Epithelial cell of proximal tubule (primary cell): Measurements from ENCODE around the gene SBF1. TPM values are rescaled to one million over a fixed set of nuclear protein-coding genes. Genes with fewer than 3 reads are reported as not detected.

Experiments used
- DNase-seq: peaks from one replicate; pipeline ENCODE4 v3.0.0-alpha.2; 2011; ENCODE audit warnings: low read depth
- H3K4me3 ChIP-seq: 2 replicates; pipeline ENCODE4 v1.5.1; 2011; ENCODE audit warnings: low read depth, mild to moderate bottlenecking, low read length
- total RNA-seq: library from RNA; depleted of rRNA; stranded (reverse); fragments of >200 nt; gene quantifications from 2 replicates; pipeline ENCODE4 v1.2.3, GENCODE V29; 2015
- TF ChIP-seq, protein P1 (sequence below): conservative IDR thresholded peaks from 2 replicates; pipeline ENCODE4 v1.5.1; 2012; ENCODE audit warnings: low read depth, mild to moderate bottlenecking, low read length

SBF1 gene, protein sequence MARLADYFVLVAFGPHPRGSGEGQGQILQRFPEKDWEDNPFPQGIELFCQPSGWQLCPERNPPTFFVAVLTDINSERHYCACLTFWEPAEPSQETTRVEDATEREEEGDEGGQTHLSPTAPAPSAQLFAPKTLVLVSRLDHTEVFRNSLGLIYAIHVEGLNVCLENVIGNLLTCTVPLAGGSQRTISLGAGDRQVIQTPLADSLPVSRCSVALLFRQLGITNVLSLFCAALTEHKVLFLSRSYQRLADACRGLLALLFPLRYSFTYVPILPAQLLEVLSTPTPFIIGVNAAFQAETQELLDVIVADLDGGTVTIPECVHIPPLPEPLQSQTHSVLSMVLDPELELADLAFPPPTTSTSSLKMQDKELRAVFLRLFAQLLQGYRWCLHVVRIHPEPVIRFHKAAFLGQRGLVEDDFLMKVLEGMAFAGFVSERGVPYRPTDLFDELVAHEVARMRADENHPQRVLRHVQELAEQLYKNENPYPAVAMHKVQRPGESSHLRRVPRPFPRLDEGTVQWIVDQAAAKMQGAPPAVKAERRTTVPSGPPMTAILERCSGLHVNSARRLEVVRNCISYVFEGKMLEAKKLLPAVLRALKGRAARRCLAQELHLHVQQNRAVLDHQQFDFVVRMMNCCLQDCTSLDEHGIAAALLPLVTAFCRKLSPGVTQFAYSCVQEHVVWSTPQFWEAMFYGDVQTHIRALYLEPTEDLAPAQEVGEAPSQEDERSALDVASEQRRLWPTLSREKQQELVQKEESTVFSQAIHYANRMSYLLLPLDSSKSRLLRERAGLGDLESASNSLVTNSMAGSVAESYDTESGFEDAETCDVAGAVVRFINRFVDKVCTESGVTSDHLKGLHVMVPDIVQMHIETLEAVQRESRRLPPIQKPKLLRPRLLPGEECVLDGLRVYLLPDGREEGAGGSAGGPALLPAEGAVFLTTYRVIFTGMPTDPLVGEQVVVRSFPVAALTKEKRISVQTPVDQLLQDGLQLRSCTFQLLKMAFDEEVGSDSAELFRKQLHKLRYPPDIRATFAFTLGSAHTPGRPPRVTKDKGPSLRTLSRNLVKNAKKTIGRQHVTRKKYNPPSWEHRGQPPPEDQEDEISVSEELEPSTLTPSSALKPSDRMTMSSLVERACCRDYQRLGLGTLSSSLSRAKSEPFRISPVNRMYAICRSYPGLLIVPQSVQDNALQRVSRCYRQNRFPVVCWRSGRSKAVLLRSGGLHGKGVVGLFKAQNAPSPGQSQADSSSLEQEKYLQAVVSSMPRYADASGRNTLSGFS (N-terminal part only)
- 56.6 and 59.0 TPM in 2 replicates for total RNA-seq

DNA sequence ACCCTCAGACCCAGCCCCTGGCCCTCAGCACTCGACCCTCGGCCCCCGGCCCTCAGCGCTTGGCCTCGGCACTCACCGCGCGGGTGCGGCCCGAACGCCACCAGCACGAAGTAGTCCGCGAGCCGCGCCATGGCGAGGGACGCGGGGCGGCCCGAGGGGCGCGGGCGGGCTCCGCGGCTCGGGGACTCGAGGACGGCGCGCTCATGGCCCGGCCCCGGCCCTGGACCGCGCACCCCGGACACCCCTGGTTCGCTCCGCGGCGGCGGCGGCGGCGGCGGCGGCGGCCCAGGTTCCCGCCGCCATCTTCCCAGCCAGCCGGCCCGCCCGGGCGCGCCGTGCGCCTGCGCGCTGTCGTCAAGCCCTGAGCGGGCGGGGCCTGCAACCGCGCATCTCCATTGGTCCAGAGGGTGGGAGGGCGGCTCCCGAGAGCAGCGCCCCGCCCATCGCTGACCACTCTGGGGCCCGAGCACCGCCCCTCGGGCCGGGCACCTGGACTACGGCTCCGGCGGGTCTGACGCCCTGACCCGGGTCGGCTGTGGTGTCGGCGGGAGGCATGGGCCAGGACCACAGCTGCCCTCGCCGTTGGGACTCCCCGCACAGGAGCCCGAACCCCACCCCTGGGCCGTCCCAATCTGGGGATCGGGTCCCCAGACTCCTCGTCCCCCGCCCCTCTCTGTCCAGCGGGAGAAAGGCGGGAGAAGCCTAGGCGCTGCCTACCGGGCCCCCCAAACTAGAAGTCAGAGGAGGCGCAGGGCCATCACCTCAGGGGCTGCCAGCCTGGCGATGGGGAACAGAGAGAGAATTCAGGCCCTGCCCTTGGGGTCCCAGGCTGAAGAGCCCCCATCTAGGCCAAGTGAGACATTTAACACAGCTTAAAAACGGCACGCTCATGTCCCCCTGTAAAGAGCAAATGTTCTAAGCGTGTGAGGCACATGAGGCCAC, at the start of gene SBF1:
TSS of gene SBF1 (minus strand) at position 326 of the 942 bp plus-strand sequence. CDS start at position 131, 195 bp downstream.
- H3K4me3 ChIP-seq = peak within 1 kb of the TSS; percentile 79
- no peak for DNase-seq
- TF ChIP-seq, protein P1, sequence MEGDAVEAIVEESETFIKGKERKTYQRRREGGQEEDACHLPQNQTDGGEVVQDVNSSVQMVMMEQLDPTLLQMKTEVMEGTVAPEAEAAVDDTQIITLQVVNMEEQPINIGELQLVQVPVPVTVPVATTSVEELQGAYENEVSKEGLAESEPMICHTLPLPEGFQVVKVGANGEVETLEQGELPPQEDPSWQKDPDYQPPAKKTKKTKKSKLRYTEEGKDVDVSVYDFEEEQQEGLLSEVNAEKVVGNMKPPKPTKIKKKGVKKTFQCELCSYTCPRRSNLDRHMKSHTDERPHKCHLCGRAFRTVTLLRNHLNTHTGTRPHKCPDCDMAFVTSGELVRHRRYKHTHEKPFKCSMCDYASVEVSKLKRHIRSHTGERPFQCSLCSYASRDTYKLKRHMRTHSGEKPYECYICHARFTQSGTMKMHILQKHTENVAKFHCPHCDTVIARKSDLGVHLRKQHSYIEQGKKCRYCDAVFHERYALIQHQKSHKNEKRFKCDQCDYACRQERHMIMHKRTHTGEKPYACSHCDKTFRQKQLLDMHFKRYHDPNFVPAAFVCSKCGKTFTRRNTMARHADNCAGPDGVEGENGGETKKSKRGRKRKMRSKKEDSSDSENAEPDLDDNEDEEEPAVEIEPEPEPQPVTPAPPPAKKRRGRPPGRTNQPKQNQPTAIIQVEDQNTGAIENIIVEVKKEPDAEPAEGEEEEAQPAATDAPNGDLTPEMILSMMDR = no peak

DNA sequence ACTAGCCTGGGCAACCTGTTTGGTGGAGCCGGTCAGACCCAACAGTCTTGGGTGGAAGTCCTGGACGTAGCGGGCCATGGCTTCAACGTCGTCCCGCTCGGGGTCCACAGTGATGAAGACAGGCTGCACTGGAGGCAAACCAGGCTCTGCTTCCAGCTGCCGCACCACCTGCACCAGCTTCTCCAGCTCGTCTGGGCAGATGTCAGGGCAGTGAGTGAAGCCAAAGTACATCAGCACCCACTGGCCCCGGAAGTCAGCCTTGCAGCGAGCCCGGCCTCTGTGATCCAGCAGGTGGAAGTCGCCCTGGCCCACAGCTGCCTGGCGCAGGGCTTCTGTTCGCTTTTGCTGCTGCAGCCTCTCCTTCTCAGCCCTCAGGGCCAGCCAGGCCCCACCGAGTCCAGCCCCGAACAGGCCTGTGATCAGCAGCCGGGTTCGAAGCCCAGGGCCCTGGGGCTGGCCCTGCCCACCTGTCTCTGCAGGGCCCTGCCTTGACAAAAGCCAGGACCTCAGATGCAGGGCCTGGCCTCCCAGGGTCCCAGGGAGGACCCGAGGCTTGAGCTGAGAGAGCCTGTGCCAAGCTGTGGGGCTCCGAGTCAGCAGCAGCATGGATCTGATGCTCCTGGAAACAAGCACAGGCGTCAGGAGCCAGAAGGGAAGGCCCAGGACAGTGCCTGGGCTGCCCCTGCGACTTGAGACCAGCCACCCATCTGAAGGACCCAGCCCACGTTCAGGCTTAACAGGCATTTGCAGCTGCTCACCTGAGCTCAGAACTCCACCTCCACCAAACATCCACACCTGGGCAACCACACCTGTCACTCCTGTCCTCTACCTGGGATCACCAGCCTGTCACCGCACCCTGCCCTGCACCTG, 49.2 kb upstream of the SBF1 start:
- TF ChIP-seq, protein P1 = no peak
- DNase-seq = no peak
- peak overlapping the region; percentile 73 for H3K4me3 ChIP-seq

DNA sequence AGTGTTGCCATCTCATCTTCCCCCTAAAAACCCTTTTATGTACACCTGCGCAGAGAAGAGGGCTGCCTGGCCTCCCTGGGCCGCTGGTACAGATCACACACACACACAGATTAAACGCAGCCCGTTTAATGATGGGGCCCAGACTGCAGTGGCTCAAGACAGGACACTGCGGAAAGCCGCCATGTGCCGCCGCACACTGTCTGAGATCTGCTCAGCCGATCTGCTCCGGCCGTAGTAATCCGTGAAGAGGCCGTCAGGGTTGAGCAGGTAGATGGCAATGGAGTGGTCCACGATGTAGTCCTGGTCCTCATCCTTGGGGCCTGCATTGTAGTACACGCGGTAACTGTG, 48.6 kb upstream of the SBF1 start:
- TF ChIP-seq, protein P1 = no peak
- H3K4me3 ChIP-seq = no peak overlapping the region
- DNase-seq = no peak

DNA sequence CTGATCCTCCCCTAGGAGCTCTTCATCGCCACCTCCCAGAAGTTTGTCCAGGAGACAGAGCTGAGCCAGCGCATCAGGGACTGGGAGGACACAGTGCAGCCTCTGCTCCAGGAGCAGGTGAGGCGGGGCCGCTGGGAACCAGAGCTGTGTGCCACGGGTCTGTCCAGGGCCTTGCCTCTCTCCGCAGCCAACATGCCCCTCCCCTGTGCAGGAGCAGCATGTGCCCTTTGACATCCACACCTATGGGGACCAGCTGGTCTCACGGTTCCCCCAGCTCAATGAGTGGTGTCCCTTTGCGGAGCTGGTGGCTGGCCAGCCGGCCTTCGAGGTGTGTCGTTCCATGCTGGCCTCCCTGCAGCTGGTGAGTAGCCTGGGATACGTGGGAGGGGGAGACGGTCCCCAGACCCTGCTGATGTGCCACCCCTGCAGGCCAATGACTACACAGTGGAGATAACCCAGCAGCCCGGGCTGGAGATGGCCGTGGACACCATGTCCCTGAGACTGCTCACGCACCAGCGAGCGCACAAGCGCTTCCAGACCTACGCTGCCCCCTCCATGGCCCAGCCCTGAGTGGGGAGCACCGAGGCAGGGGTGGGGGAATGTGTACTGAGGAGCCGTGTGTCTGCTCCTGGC, 48.1 kb upstream of the SBF1 start:
- no peak for DNase-seq
- TF ChIP-seq, protein P1 = no peak
- no peak overlapping the region for H3K4me3 ChIP-seq

DNA sequence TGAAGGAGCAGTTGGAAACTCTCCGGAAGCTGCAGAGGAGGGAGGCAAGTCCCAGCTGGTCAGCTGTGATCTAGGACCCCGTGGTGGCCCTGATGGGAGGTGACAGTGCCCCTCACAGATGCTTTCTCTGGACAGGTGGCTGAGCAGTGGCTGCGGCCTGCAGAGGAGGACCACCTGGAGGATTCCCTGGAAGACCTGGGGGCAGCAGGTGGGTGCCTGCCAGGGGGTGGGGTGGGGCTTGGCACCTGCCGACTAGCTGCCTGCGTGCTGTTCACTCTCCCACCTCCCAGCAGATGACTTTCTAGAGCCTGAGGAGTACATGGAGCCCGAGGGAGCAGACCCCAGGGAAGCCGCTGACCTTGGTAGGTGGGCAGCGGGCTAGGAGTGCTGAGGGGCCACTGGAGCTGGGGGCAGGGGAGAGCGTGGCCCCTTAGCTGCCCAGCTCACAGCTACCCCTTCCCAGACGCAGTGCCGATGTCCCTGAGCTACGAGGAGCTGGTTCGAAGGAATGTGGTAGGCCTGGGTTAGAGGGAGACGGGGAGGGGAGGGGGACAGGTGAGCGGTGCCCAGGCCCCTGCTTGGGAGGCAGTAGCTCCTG, 47.5 kb upstream of the SBF1 start:
- DNase-seq = no peak
- no peak overlapping the region for H3K4me3 ChIP-seq
- TF ChIP-seq, protein P1 = no peak
